OCI-LY7 (cell line): ENCODE data around the gene ANKS1B.

Experiments used
- EZH2phosphoT487 ChIP-seq: fragments of 200-600 bp; sonication (generic); IDR thresholded peaks from 2 replicates; pipeline ENCODE4 v1.6.1; 2018; ENCODE audit warnings: low read depth, borderline replicate concordance, mild to moderate bottlenecking, mixed run types, antibody characterized with exemption, low read length, moderate library complexity, mixed read lengths
- TF ChIP-seq, protein P1 (sequence below): fragments of 200-600 bp; sonication (generic); conservative IDR thresholded peaks from 2 replicates; pipeline ENCODE4 v1.5.1; 2014; ENCODE audit warnings: mild to moderate bottlenecking, antibody characterized with exemption, low read length, moderate library complexity, mixed read lengths

DNA sequence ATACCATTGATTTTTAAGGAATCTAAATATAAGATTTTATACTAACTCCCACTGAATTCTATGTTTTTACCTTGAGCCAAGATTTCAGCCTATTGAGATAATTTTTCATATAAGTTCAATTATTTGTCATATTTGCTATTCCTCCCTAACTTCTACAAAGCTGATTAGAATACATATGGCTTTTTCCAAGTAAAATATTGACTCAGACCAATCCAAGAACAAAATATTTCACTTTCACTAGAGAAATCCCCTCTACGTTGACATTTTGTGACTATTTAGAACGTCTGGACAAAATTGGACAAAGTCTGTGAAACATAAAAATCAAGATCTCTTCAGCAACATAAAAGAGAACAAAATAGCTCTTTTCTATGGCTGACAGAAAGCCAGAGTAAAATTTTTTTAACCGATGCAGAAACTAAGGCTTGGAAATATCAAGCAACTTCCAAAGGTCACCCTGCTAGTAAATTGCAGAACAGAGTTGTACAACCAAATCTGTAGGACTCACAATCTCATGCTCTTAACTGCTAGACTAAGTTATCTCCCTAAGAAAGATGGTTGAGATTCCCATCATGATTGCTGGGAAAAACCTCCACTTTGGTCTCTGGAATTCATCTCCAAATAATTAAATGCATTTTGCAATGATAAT, 219.1 kb downstream of the ANKS1B start:
- TF ChIP-seq, protein P1, sequence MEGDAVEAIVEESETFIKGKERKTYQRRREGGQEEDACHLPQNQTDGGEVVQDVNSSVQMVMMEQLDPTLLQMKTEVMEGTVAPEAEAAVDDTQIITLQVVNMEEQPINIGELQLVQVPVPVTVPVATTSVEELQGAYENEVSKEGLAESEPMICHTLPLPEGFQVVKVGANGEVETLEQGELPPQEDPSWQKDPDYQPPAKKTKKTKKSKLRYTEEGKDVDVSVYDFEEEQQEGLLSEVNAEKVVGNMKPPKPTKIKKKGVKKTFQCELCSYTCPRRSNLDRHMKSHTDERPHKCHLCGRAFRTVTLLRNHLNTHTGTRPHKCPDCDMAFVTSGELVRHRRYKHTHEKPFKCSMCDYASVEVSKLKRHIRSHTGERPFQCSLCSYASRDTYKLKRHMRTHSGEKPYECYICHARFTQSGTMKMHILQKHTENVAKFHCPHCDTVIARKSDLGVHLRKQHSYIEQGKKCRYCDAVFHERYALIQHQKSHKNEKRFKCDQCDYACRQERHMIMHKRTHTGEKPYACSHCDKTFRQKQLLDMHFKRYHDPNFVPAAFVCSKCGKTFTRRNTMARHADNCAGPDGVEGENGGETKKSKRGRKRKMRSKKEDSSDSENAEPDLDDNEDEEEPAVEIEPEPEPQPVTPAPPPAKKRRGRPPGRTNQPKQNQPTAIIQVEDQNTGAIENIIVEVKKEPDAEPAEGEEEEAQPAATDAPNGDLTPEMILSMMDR: no peak
- no peak for TF ChIP-seq EZH2phosphoT487
